Measurements from ENCODE around the gene OTOP1.
"Not testable (repeated sequence)": the region's sequence is repeated elsewhere in the genome, so short reads cannot be mapped to it uniquely, and the experiment has no call there.

Gene OTOP1

GRCh38 chr4:4226606-4227438 lies at the start of gene OTOP1:
Gene OTOP1 (minus strand): TSS chr4:4226929. CDS start chr4:4226864, 65 bp downstream.
- no peak for DNase-seq

GRCh38 chr4:4274226-4274625 lies 47.5 kb upstream of the OTOP1 start:
- DNase-seq, result no peak

- no peak for DNase-seq
Observed at GRCh38 chr4:4271912-4272311, 45.2 kb upstream of the OTOP1 start.

- DNase-seq, result no peak
Observed at GRCh38 chr4:4270529-4270928, 43.8 kb upstream of the OTOP1 start.

GRCh38 chr4:4269856-4270255 lies 43.1 kb upstream of the OTOP1 start:
- no peak for DNase-seq

GRCh38 chr4:4269331-4269731 lies 42.6 kb upstream of the OTOP1 start:
- no peak for DNase-seq

- no peak for DNase-seq
Observed at GRCh38 chr4:4268776-4269175, 42.0 kb upstream of the OTOP1 start.

GRCh38 chr4:4267981-4268380 lies 41.3 kb upstream of the OTOP1 start:
- no peak for DNase-seq

- DNase-seq, result peak; percentile 50
Observed at GRCh38 chr4:4260185-4260751, 33.5 kb upstream of the OTOP1 start.

- DNase-seq, result no peak
Observed at GRCh38 chr4:4259484-4260100, 32.9 kb upstream of the OTOP1 start.

GRCh38 chr4:4257705-4258104 lies 31.0 kb upstream of the OTOP1 start:
- DNase-seq, result not testable (repeated sequence)

- no peak for DNase-seq
Observed at GRCh38 chr4:4256799-4257198, 30.1 kb upstream of the OTOP1 start.

GRCh38 chr4:4254666-4255065 lies 27.9 kb upstream of the OTOP1 start:
- DNase-seq, result no peak

- DNase-seq, result no peak
Observed at GRCh38 chr4:4254199-4254598, 27.5 kb upstream of the OTOP1 start.

GRCh38 chr4:4249866-4250265 lies 23.1 kb upstream of the OTOP1 start:
- no peak for DNase-seq

- DNase-seq, result not testable (repeated sequence)
Observed at GRCh38 chr4:4249342-4249741, 22.6 kb upstream of the OTOP1 start.

GRCh38 chr4:4248885-4249203 lies 22.1 kb upstream of the OTOP1 start:
- no peak for DNase-seq

GRCh38 chr4:4248029-4248884 lies 21.5 kb upstream of the OTOP1 start, which contains the start of gene TMEM128:
Gene TMEM128 (minus strand): TSS chr4:4248223. CDS start chr4:4248202, 21 bp downstream.
- DNase-seq, result peak; percentile 58

GRCh38 chr4:4247696-4248028 lies 20.9 kb upstream of the OTOP1 start:
- no peak for DNase-seq

- no peak for DNase-seq
Observed at GRCh38 chr4:4245172-4245571, 18.4 kb upstream of the OTOP1 start.

GRCh38 chr4:4239551-4239950 lies 12.8 kb upstream of the OTOP1 start:
- not testable (repeated sequence) for DNase-seq

- DNase-seq, result no peak
Observed at GRCh38 chr4:4233610-4234009, 6.9 kb upstream of the OTOP1 start.

GRCh38 chr4:4228356-4228668 lies 1.6 kb upstream of the OTOP1 start:
- no peak for DNase-seq

Data from NCI-H524 treated with DMSO at 0.1 percent for 48 hours (cell line).